GM12878 (cell line): ENCODE data around the gene STX16. TPM values are rescaled to one million over a fixed set of nuclear protein-coding genes. Genes with fewer than 3 reads are reported as not detected.

Source experiments
- CHD2 ChIP-seq: IDR thresholded peaks from 2 replicates; pipeline ENCODE4 v1.6.1; 2011; ENCODE audit warnings: low read depth, low read length, improper control_type of control experiment, borderline replicate concordance
- HDAC2 ChIP-seq: fragments of 200-600 bp; sonication (generic); IDR thresholded peaks from 2 replicates; pipeline ENCODE4 v1.6.1; 2017
- RELB ChIP-seq: fragments of 450-650 bp; IDR thresholded peaks from 2 replicates; pipeline ENCODE4 v1.6.1; 2017; ENCODE audit warnings: low read depth, mild to moderate bottlenecking, moderate library complexity
- TAF1 ChIP-seq: IDR thresholded peaks from 2 replicates; pipeline ENCODE4 v1.6.1; 2011; ENCODE audit warnings: mild to moderate bottlenecking, low read depth, low read length, borderline replicate concordance
- ZNF592 ChIP-seq: fragments of 450-650 bp; IDR thresholded peaks from 2 replicates; pipeline ENCODE4 v1.6.1; 2017; ENCODE audit warnings: mild to moderate bottlenecking, moderate library complexity
- polyA plus RNA-seq, 11 experiments: library from polyadenylated mRNA; depleted of rRNA in 4 of 11; unstranded in 6 of 11; stranded (reverse) in 5 of 11; fragments of >200 nt; fragmentation: Nextera tagmentation in 4 of 11; fragmentation: Illumina TruSeq in 1 of 11; extraction: Ambion mirVana in 4 of 11; extraction: Trizol in 1 of 11; gene quantifications; 1 replicate in 1 of 11; 2 replicates in 10 of 11; pipeline versions ENCODE4 v1.2.1 to v1.2.3, GENCODE V29; 2011 to 2016; ENCODE audit warnings: inconsistent platforms in 2 of 11, missing spikeins in 2 of 11, low read depth in 1 of 11
- total RNA-seq, 4 experiments: library from RNA; depleted of rRNA in 3 of 4; stranded (reverse); fragments of >200 nt in 3 of 4; fragmentation: Illumina TruSeq in 1 of 4; extraction: Trizol in 1 of 4; gene quantifications; 2 replicates each; pipeline versions ENCODE4 v1.2.1 to v1.2.3, GENCODE V29; 2013 to 2021

Gene STX16
- total and polyA plus RNA-seq, 10 of the 15 experiments (the other 5 are each of a cell fraction or from before 2014, with no cell fraction given) = 6.3 to 68.4 (median 35.8) TPM

- TF ChIP-seq RELB = no peak
- no peak for TF ChIP-seq HDAC2
- no peak for TF ChIP-seq TAF1
- TF ChIP-seq CHD2 = no peak
- no peak for TF ChIP-seq ZNF592
Observed at GRCh38 chr20:58612121-58612691, 38.9 kb upstream of the STX16 start (continued).
